Keratinocyte (primary cell): ENCODE measurements around the gene NDP. TPM values are rescaled to one million over a fixed set of nuclear protein-coding genes. Genes with fewer than 3 reads are reported as not detected.

Source experiments
- DNase-seq: peaks from one replicate; pipeline ENCODE4 v3.0.0-alpha.2; 2011; ENCODE audit warnings: low read depth, missing footprints, low spot score
- FAIRE-seq: peaks from 2 replicates; lab custom pipeline; 2011; peaks lifted over from hg19 to GRCh38; lab: Jason Lieb, UNC
- H2AFZ ChIP-seq: 2 replicates; pipeline ENCODE4 v1.6.0; 2012; ENCODE audit warnings: low read length, control low read depth, inconsistent platforms; ENCODE audit not compliant: control insufficient read depth
- H3K27ac ChIP-seq: 2 replicates; pipeline ENCODE4 v1.5.1; 2011; ENCODE audit warnings: low read length; ENCODE audit not compliant: control insufficient read depth, insufficient read depth
- H3K27me3 ChIP-seq: 3 replicates; pipeline ENCODE4 v1.6.0; 2011; ENCODE audit warnings: low read length; ENCODE audit not compliant: control insufficient read depth, insufficient read depth; ENCODE audit errors: extremely low read depth
- H3K36me3 ChIP-seq, 2 experiments: 2 replicates in 1 of 2; 3 replicates in 1 of 2; pipeline ENCODE4 v1.5.1; 2011; ENCODE audit warnings: low read length in 2 of 2, mild to moderate bottlenecking in 1 of 2; ENCODE audit not compliant: control insufficient read depth in 2 of 2, insufficient read depth in 2 of 2; ENCODE audit errors: extremely low read depth in 1 of 2
- H3K4me1 ChIP-seq: 3 replicates; pipeline ENCODE4 v1.5.1; 2011; ENCODE audit warnings: low read length; ENCODE audit not compliant: control insufficient read depth, insufficient read depth; ENCODE audit errors: extremely low read depth
- H3K4me2 ChIP-seq: 3 replicates; pipeline ENCODE4 v1.6.0; 2011; ENCODE audit warnings: low read depth, low read length; ENCODE audit not compliant: control insufficient read depth, insufficient read depth; ENCODE audit errors: extremely low read depth
- H3K4me3 ChIP-seq, 3 experiments: fragments of 200-600 bp in 1 of 3; sonication (generic) in 1 of 3; 2 replicates in 2 of 3; 3 replicates in 1 of 3; pipeline ENCODE4 v1.5.1; 2011 to 2016; ENCODE audit warnings: low read length in 3 of 3, mild to moderate bottlenecking in 3 of 3, control low read depth in 2 of 3, inconsistent platforms in 1 of 3, low read depth in 1 of 3, mixed read lengths in 1 of 3, mixed run types in 1 of 3, moderate library complexity in 1 of 3; ENCODE audit not compliant: control insufficient read depth in 2 of 3, insufficient read depth in 2 of 3; ENCODE audit errors: extremely low read depth in 1 of 3
- H3K79me2 ChIP-seq: 2 replicates; pipeline ENCODE4 v1.6.0; 2012; ENCODE audit warnings: low read length; ENCODE audit not compliant: control insufficient read depth, insufficient read depth
- H3K9ac ChIP-seq: 3 replicates; pipeline ENCODE4 v1.6.0; 2011; ENCODE audit warnings: low read length; ENCODE audit not compliant: control insufficient read depth, insufficient read depth; ENCODE audit errors: extremely low read depth
- H3K9me1 ChIP-seq: 3 replicates; pipeline ENCODE4 v1.6.0; 2011; ENCODE audit warnings: low read length; ENCODE audit not compliant: control insufficient read depth, insufficient read depth; ENCODE audit errors: extremely low read depth
- H3K9me3 ChIP-seq: 2 replicates; pipeline ENCODE4 v1.5.1; 2012; ENCODE audit warnings: low read depth, low read length; ENCODE audit not compliant: control insufficient read depth
- H4K20me1 ChIP-seq: 3 replicates; pipeline ENCODE4 v1.6.0; 2011; ENCODE audit warnings: low read length; ENCODE audit not compliant: control insufficient read depth, insufficient read depth; ENCODE audit errors: extremely low read depth
- EZH2 ChIP-seq: IDR thresholded peaks from one replicate; pipeline ENCODE4 v1.6.1; 2012; ENCODE audit warnings: inconsistent platforms, mild to moderate bottlenecking, low read length, moderate library complexity
- dilution Hi-C: fragments of 300-500 bp; cut with MboI; formaldehyde crosslinking; loops from one replicate; pipeline ENCODE4 v1.7.0; 2020; ENCODE audit warnings: low sequenced_read_pairs; ENCODE audit not compliant: extremely low pct_ligation_motif_present
- polyA plus RNA-seq, 5 experiments: library from polyadenylated mRNA; depleted of rRNA in 3 of 5; stranded (reverse) in 3 of 5; stranded (forward) in 1 of 5; unstranded in 1 of 5; fragments of >200 nt; gene quantifications; 1 replicate in 1 of 5; 2 replicates in 3 of 5; 3 replicates in 1 of 5; pipeline versions ENCODE4 v1.2.1 to v1.2.3, GENCODE V29; 2011 to 2012; ENCODE audit warnings: missing spikeins in 2 of 5, low read depth in 1 of 5, low replicate concordance in 1 of 5
- TF ChIP-seq, protein P1 (sequence below), 3 experiments: IDR thresholded peaks in 1 of 3; conservative IDR thresholded peaks in 1 of 3; optimal IDR thresholded peaks in 1 of 3; 2 replicates in 2 of 3; 3 replicates in 1 of 3; pipeline versions ENCODE3 to v1.5.1; 2011; ENCODE audit warnings: low read length in 3 of 3, mild to moderate bottlenecking in 3 of 3, moderate library complexity in 2 of 3, control low read depth in 1 of 3, inconsistent platforms in 1 of 3; ENCODE audit not compliant: insufficient read depth in 2 of 3; ENCODE audit errors: extremely low read depth in 1 of 3

NDP gene
- polyA plus RNA-seq, 1 donor (not counting 4 experiments of a cell fraction or from before 2014, with no cell fraction given): not detected

DNA sequence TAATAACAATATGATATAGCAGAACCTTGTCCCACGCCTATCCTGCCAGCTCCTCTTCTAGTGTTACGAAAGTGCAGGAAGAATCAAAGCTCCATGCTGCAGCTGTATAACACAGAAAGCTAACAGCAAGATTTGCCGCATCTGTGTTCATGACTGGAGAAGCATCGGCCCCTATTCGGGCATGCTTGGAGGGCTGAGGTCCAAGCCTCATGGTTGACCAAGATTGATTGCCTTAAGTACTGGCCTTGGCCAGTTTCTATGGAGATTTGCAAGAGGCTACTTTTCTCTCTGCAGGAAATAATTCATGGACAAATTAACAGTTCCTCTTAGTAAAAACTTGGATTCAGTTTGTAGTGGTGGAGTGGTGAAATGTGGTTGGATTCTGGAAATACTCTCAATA, 12.9 kb upstream of the NDP start:
- no peak for TF ChIP-seq EZH2
- TF ChIP-seq, protein P1, sequence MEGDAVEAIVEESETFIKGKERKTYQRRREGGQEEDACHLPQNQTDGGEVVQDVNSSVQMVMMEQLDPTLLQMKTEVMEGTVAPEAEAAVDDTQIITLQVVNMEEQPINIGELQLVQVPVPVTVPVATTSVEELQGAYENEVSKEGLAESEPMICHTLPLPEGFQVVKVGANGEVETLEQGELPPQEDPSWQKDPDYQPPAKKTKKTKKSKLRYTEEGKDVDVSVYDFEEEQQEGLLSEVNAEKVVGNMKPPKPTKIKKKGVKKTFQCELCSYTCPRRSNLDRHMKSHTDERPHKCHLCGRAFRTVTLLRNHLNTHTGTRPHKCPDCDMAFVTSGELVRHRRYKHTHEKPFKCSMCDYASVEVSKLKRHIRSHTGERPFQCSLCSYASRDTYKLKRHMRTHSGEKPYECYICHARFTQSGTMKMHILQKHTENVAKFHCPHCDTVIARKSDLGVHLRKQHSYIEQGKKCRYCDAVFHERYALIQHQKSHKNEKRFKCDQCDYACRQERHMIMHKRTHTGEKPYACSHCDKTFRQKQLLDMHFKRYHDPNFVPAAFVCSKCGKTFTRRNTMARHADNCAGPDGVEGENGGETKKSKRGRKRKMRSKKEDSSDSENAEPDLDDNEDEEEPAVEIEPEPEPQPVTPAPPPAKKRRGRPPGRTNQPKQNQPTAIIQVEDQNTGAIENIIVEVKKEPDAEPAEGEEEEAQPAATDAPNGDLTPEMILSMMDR (optimal IDR thresholded peaks at IDR 0.05 in 1 of 3, IDR thresholded peaks at IDR 0.05 in 1 of 3, conservative IDR thresholded peaks at IDR 0.05 in 1 of 3; ENCODE audit: extremely low read depth in 1 of 3, insufficient read depth in 2 of 3, low read length in 3 of 3): no peak

DNA sequence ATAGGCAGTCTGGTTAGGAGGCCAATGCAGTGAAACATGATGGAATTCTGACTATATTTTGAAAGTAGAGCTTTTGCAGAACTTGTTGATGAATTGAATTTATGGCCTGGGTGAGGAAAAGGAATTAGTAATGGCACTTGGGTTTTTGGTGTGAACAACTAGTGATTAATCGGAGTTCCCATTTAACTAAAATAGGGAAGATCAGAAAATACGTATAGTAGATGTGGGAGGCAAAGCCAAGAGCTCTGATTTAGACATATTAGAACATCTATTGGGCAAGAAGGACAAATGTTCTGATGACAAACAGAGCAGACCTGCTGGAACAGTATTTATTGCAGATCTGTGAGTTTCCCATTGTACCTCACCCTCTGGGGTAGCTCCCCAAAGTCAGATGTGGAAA, 12.3 kb upstream of the NDP start:
- no peak overlapping the region for H3K9ac ChIP-seq
- DNase-seq: no peak
- H3K27ac ChIP-seq: no peak overlapping the region
- TF ChIP-seq EZH2: no peak
- TF ChIP-seq, protein P1 (optimal IDR thresholded peaks at IDR 0.05 in 1 of 3, IDR thresholded peaks at IDR 0.05 in 1 of 3, conservative IDR thresholded peaks at IDR 0.05 in 1 of 3; ENCODE audit: extremely low read depth in 1 of 3, insufficient read depth in 2 of 3, low read length in 3 of 3): no peak
- H3K79me2 ChIP-seq: no peaks in the 10 kb centered on the region
- H3K4me1 ChIP-seq: no peaks in the 10 kb centered on the region
- H3K36me3 ChIP-seq: no peaks in the 10 kb centered on the region
- no peaks in the 10 kb centered on the region for H3K9me3 ChIP-seq
- no peaks in the 10 kb centered on the region for H3K27me3 ChIP-seq
- H3K9me1 ChIP-seq: no peaks in the 10 kb centered on the region
- no peak for FAIRE-seq
- no peak overlapping the region for H3K4me3 ChIP-seq
- H3K4me2 ChIP-seq: no peak overlapping the region
- no peak overlapping the region for H2AFZ ChIP-seq
- H4K20me1 ChIP-seq: no peaks in the 10 kb centered on the region
- dilution Hi-C loops: no loop called here

More for the DNA sequence above, 12.9 kb upstream of the NDP start:
- Histone ChIP-seq H3K9ac (no peak overlapping the region), H3K9me3 (no peaks in the 10 kb centered on the region), H2AFZ (no peak overlapping the region), H3K27me3 (no peaks in the 10 kb centered on the region), H3K36me3 (no peaks in the 10 kb centered on the region), H3K79me2 (no peaks in the 10 kb centered on the region), H3K9me1 (no peaks in the 10 kb centered on the region), H3K27ac (no peak overlapping the region), H3K4me3 (no peak overlapping the region), H3K4me1 (no peaks in the 10 kb centered on the region), H3K4me2 (no peak overlapping the region), H4K20me1 (no peaks in the 10 kb centered on the region)
- dilution Hi-C loops: no loop called here
- DNase-seq (no peak), FAIRE-seq (no peak)
